ENCODE measurements around the gene MMP23B.
A peak's percentile ranks its signal among the peaks of the same experiment; 100 is the strongest.

The MMP23B gene

GRCh38 chr1:1669468-1670440 is 37.8 kb downstream of the MMP23B start:
- Histone ChIP-seq H3K4me2 (ENCODE audit: insufficient read depth, low read length, poor library complexity, severe bottlenecking) (no peak overlapping the region), H3K14ac (ENCODE audit: low read length) (no peak overlapping the region), H3K4me1 (ENCODE audit: control insufficient read depth in 2 of 2, insufficient read depth in 1 of 2, low read depth in 1 of 2, low read length in 2 of 2) (no peaks in the 10 kb centered on the region), H3K4ac (ENCODE audit: low read length) (no peak overlapping the region), H4K91ac (ENCODE audit: low read depth, low read length, poor library complexity) (no peak overlapping the region), H3K79me1 (ENCODE audit: low read depth, low read length) (peaks cover 5% of the 10 kb centered on the region), H2BK5ac (ENCODE audit: low read length) (no peak overlapping the region), H2BK120ac (ENCODE audit: low read depth, low read length) (no peak overlapping the region), H3K4me3 (ENCODE audit: low read length in 2 of 2) (no peak overlapping the region), H2AK5ac (ENCODE audit: low read depth, low read length) (no peak overlapping the region), H2BK12ac (ENCODE audit: low read length) (no peak overlapping the region), H3K23ac (ENCODE audit: low read depth, low read length, poor library complexity) (no peak overlapping the region), H3K18ac (ENCODE audit: low read length) (no peak overlapping the region), H2BK15ac (ENCODE audit: low read length) (no peak overlapping the region), H4K8ac (ENCODE audit: low read depth, low read length) (no peak overlapping the region), H3K27ac (replicated peaks; ENCODE audit: low read length) (no peak overlapping the region), H3K9ac (ENCODE audit: low read depth, low read length, poor library complexity) (no peak overlapping the region), H3K27me3 (ENCODE audit: control insufficient read depth in 3 of 3, insufficient read depth in 3 of 3, low read depth in 1 of 3, low read length in 3 of 3) (no peaks in the 10 kb centered on the region), H3K36me3 (replicated peaks in 1 of 2; ENCODE audit: control insufficient read depth in 2 of 2, insufficient read depth in 2 of 2, low read length in 2 of 2) (peaks cover 32 to 72% of the 10 kb centered on the region in 2 donors), H3K9me3 (replicated peaks in 1 of 2; ENCODE audit: control insufficient read depth in 2 of 2, insufficient read depth in 1 of 2, low read depth in 1 of 2, low read length in 2 of 2) (no peaks in the 10 kb centered on the region), H2AFZ (ENCODE audit: low read length) (no peak overlapping the region)
- no peak for DNase-seq (ENCODE audit: low spot score)
- WGBS, 2 donors (ENCODE audit: extremely low coverage in 2 of 2, insufficient read length in 2 of 2, insufficient replicate concordance in 1 of 2), result no CpG with 5 or more reads among the region's 43 CpGs

GRCh38 chr1:1670866-1671265 is 38.9 kb downstream of the MMP23B start:
- no peak overlapping the region for H4K8ac ChIP-seq (ENCODE audit: low read depth, low read length)
- H2BK120ac ChIP-seq (ENCODE audit: low read depth, low read length), result peak overlapping the region; percentile 54
- H3K4me3 ChIP-seq (ENCODE audit: low read length in 2 of 2), result no peak overlapping the region
- H2AK5ac ChIP-seq (ENCODE audit: low read depth, low read length), result no peak overlapping the region
- H3K4ac ChIP-seq (ENCODE audit: low read length), result no peak overlapping the region
- DNase-seq (ENCODE audit: low spot score), result no peak
- H3K4me2 ChIP-seq (ENCODE audit: insufficient read depth, low read length, poor library complexity, severe bottlenecking), result no peak overlapping the region
- H2BK12ac ChIP-seq (ENCODE audit: low read length), result no peak overlapping the region
- no peak overlapping the region for H2BK15ac ChIP-seq (ENCODE audit: low read length)
- no CpG with 5 or more reads among the region's 24 CpGs for WGBS, 2 donors (ENCODE audit: extremely low coverage in 2 of 2, insufficient read length in 2 of 2, insufficient replicate concordance in 1 of 2)
- H3K23ac ChIP-seq (ENCODE audit: low read depth, low read length, poor library complexity), result no peak overlapping the region
- no peak overlapping the region for H4K91ac ChIP-seq (ENCODE audit: low read depth, low read length, poor library complexity)
- no peak overlapping the region for H3K18ac ChIP-seq (ENCODE audit: low read length)
- H3K27ac ChIP-seq (replicated peaks; ENCODE audit: low read length), result no peak overlapping the region
- H3K79me1 ChIP-seq (ENCODE audit: low read depth, low read length), result peaks cover under 1% of the 10 kb centered on the region
- H2BK5ac ChIP-seq (ENCODE audit: low read length), result no peak overlapping the region
- no peaks in the 10 kb centered on the region for H3K4me1 ChIP-seq (ENCODE audit: control insufficient read depth in 2 of 2, insufficient read depth in 1 of 2, low read depth in 1 of 2, low read length in 2 of 2)
- H3K14ac ChIP-seq (ENCODE audit: low read length), result no peak overlapping the region
- H3K9me3 ChIP-seq (replicated peaks in 1 of 2; ENCODE audit: control insufficient read depth in 2 of 2, insufficient read depth in 1 of 2, low read depth in 1 of 2, low read length in 2 of 2), result no peaks in the 10 kb centered on the region
- H3K9ac ChIP-seq (ENCODE audit: low read depth, low read length, poor library complexity), result no peak overlapping the region
- H3K27me3 ChIP-seq (ENCODE audit: control insufficient read depth in 3 of 3, insufficient read depth in 3 of 3, low read depth in 1 of 3, low read length in 3 of 3), result no peaks in the 10 kb centered on the region
- peaks cover 22 to 61% of the 10 kb centered on the region in 2 donors for H3K36me3 ChIP-seq (replicated peaks in 1 of 2; ENCODE audit: control insufficient read depth in 2 of 2, insufficient read depth in 2 of 2, low read length in 2 of 2)
- H2AFZ ChIP-seq (ENCODE audit: low read length), result no peak overlapping the region

- WGBS, 2 donors (ENCODE audit: extremely low coverage in 2 of 2, insufficient read length in 2 of 2, insufficient replicate concordance in 1 of 2), result no CpG with 5 or more reads among the region's 27 CpGs
Observed at GRCh38 chr1:1671365-1672119, 39.6 kb downstream of the MMP23B start.

More at GRCh38 chr1:1671365-1672119, 39.6 kb downstream of the MMP23B start:
- no peak overlapping the region for H3K4me3 ChIP-seq (ENCODE audit: low read length in 2 of 2)
- H2AK5ac ChIP-seq (ENCODE audit: low read depth, low read length), result no peak overlapping the region
- no peaks in the 10 kb centered on the region for H3K9me3 ChIP-seq (replicated peaks in 1 of 2; ENCODE audit: control insufficient read depth in 2 of 2, insufficient read depth in 1 of 2, low read depth in 1 of 2, low read length in 2 of 2)
- H3K79me1 ChIP-seq (ENCODE audit: low read depth, low read length), result no peaks in the 10 kb centered on the region
- H3K27ac ChIP-seq (replicated peaks; ENCODE audit: low read length), result no peak overlapping the region
- no peak overlapping the region for H3K18ac ChIP-seq (ENCODE audit: low read length)
- peak overlapping the region; percentile 13 for H2BK5ac ChIP-seq (ENCODE audit: low read length)
- H2BK15ac ChIP-seq (ENCODE audit: low read length), result no peak overlapping the region
- no peak overlapping the region for H2BK12ac ChIP-seq (ENCODE audit: low read length)
- no peak overlapping the region for H3K4me2 ChIP-seq (ENCODE audit: insufficient read depth, low read length, poor library complexity, severe bottlenecking)
- H3K4me1 ChIP-seq (ENCODE audit: control insufficient read depth in 2 of 2, insufficient read depth in 1 of 2, low read depth in 1 of 2, low read length in 2 of 2), result no peaks in the 10 kb centered on the region
- H3K4ac ChIP-seq (ENCODE audit: low read length), result no peak overlapping the region
- no peak overlapping the region for H4K8ac ChIP-seq (ENCODE audit: low read depth, low read length)
- H3K9ac ChIP-seq (ENCODE audit: low read depth, low read length, poor library complexity), result no peak overlapping the region
- no peaks in the 10 kb centered on the region for H3K27me3 ChIP-seq (ENCODE audit: control insufficient read depth in 3 of 3, insufficient read depth in 3 of 3, low read depth in 1 of 3, low read length in 3 of 3)
- H3K14ac ChIP-seq (ENCODE audit: low read length), result no peak overlapping the region
- no peak overlapping the region for H3K23ac ChIP-seq (ENCODE audit: low read depth, low read length, poor library complexity)
- no peak overlapping the region for H2AFZ ChIP-seq (ENCODE audit: low read length)
- DNase-seq (ENCODE audit: low spot score), result no peak
- H3K36me3 ChIP-seq (replicated peaks in 1 of 2; ENCODE audit: control insufficient read depth in 2 of 2, insufficient read depth in 2 of 2, low read length in 2 of 2), result peaks cover 16 to 55% of the 10 kb centered on the region in 2 donors
- no peak overlapping the region for H4K91ac ChIP-seq (ENCODE audit: low read depth, low read length, poor library complexity)
- peak overlapping the region; percentile 54 for H2BK120ac ChIP-seq (ENCODE audit: low read depth, low read length)

All from neuronal stem cell (in vitro differentiated cells).